PC-9 (cell line): ENCODE measurements around the gene NECAB2.

Experiments used
- CTCF ChIP-seq: fragments of 200-600 bp; sonication (generic); conservative IDR thresholded peaks from 2 replicates; pipeline ENCODE4 v1.6.1; 2017; ENCODE audit warnings: mixed run types, antibody characterized with exemption, mild to moderate bottlenecking, moderate library complexity
- EZH2 ChIP-seq: fragments of 200-600 bp; sonication (generic); IDR thresholded peaks from 2 replicates; pipeline ENCODE4 v1.8.0; 2017; ENCODE audit warnings: antibody characterized with exemption, low read depth

- TF ChIP-seq CTCF, result no peak
- TF ChIP-seq EZH2, result no peak
Measured at GRCh38 chr16:83994703-83995102, 26.7 kb downstream of the NECAB2 start.
